DND-41 (cell line): ENCODE results near the gene PPP1R12C.
"Not testable (repeated sequence)": the region's sequence is repeated elsewhere in the genome, so short reads cannot be mapped to it uniquely, and the experiment has no call there.

Experiments
- CTCF ChIP-seq: IDR thresholded peaks from 2 replicates; pipeline ENCODE4 v1.5.1; 2012; ENCODE audit warnings: borderline replicate concordance, low read length, moderate library complexity, mild to moderate bottlenecking; ENCODE audit not compliant: poor library complexity, severe bottlenecking; ENCODE audit errors: extremely low read depth
- EZH2 ChIP-seq: IDR thresholded peaks from 3 replicates; pipeline ENCODE4 v1.6.1; 2012; ENCODE audit warnings: borderline replicate concordance, low read depth, mild to moderate bottlenecking, moderate library complexity, low read length, inconsistent platforms; ENCODE audit not compliant: severe bottlenecking

- not testable (repeated sequence) for TF ChIP-seq CTCF, EZH2
These were observed 38.3 kb upstream of the PPP1R12C start for GRCh38 chr19:55155784-55156183.
